HG03460 (cell line): ENCODE results near the gene SLC14A1.

Experiments
- ATAC-seq: cut with Tn5 transposase; IDR thresholded peaks from one replicate; pipeline ENCODE4 v1.9.1; 2021; ENCODE audit not compliant: unreplicated experiment

Gene SLC14A1

GRCh38 chr18:45792506-45793263, 68.7 kb downstream of the SLC14A1 start:
- no peak for ATAC-seq

- ATAC-seq = no peak
These were observed 69.4 kb downstream of the SLC14A1 start for GRCh38 chr18:45793264-45793965.

- no peak for ATAC-seq
These were observed 77.5 kb downstream of the SLC14A1 start for GRCh38 chr18:45801416-45802004.
